B cell (primary cell): ENCODE results near the gene RAP1GAP2.

Experiments
- EZH2 ChIP-seq: IDR thresholded peaks from 2 replicates; pipeline ENCODE4 v1.6.1; 2012; ENCODE audit warnings: borderline replicate concordance, low read depth, mild to moderate bottlenecking, moderate library complexity, low read length; ENCODE audit not compliant: insufficient read depth, poor library complexity, severe bottlenecking
- TF ChIP-seq, protein P1 (sequence below): fragments of 200-600 bp; IDR thresholded peaks from one replicate; pipeline ENCODE4 v1.8.0; 2022; ENCODE audit warnings: antibody characterized with exemption, mild to moderate bottlenecking

DNA sequence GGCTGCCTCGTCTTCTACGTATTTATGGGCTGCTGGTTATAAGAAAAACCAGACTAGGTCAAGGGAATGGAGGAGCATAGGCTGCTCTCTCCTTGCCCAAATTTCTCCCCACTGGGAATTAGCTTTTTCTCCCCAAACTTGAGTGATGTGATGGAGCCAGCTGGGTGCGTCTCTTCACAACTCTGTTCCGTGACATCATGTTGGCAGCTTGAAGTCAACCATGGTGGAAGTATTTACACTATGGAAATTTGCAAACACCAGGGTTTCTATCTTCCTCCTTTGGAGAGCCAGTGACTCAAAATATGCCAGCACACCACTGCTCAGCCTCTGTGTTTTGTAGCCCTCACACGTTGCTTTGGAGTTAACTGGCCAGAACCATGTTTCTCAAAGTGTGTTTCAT, 189.1 kb downstream of the RAP1GAP2 start:
- TF ChIP-seq, protein P1, sequence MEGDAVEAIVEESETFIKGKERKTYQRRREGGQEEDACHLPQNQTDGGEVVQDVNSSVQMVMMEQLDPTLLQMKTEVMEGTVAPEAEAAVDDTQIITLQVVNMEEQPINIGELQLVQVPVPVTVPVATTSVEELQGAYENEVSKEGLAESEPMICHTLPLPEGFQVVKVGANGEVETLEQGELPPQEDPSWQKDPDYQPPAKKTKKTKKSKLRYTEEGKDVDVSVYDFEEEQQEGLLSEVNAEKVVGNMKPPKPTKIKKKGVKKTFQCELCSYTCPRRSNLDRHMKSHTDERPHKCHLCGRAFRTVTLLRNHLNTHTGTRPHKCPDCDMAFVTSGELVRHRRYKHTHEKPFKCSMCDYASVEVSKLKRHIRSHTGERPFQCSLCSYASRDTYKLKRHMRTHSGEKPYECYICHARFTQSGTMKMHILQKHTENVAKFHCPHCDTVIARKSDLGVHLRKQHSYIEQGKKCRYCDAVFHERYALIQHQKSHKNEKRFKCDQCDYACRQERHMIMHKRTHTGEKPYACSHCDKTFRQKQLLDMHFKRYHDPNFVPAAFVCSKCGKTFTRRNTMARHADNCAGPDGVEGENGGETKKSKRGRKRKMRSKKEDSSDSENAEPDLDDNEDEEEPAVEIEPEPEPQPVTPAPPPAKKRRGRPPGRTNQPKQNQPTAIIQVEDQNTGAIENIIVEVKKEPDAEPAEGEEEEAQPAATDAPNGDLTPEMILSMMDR = no peak
- no peak for TF ChIP-seq EZH2
